Measurements from ENCODE around the gene ADM. TPM values are rescaled to one million over a fixed set of nuclear protein-coding genes. Genes with fewer than 3 reads are reported as not detected.

ADM gene
- total and polyA plus RNA-seq, 3 donors from 2014 or later = 3.5 to 13.1 (median 3.7) TPM

GRCh38 chr11:10288881-10289764, 15.8 kb upstream of the ADM start:
- WGBS, 2 donors = 83% methylated on average over 24 of the region's 24 CpGs; no CpG with 5 or more reads in 1 of the 2 donors
- H3K4me1 ChIP-seq = peaks cover 15% of the 10 kb centered on the region

GRCh38 chr11:10289765-10290380, 15.0 kb upstream of the ADM start:
- DNase-seq = no peak
- Histone ChIP-seq H3K4me3 (no peak overlapping the region), H3K36me3 (ENCODE audit: low read depth, missing control alignments) (no peaks in the 10 kb centered on the region), H3K9me3 (no peaks in the 10 kb centered on the region), H3K4me1 (peaks cover 15% of the 10 kb centered on the region), H3K27me3 (no peaks in the 10 kb centered on the region), H3K27ac (no peak overlapping the region)
- 73 to 85% methylated on average over 7 to 10 of the region's 10 CpGs for WGBS, 2 donors
- intact Hi-C loops (cut with DNase I; ENCODE audit: low total_unique reads) = no loop called here
- TF ChIP-seq POLR2A (IDR thresholded peaks at IDR 0.05) (no peak), CTCF (IDR thresholded peaks at IDR 0.05) (no peak)

More at GRCh38 chr11:10288881-10289764, 15.8 kb upstream of the ADM start:
- no peak overlapping the region for H3K4me3 ChIP-seq
- H3K36me3 ChIP-seq (ENCODE audit: low read depth, missing control alignments) = no peaks in the 10 kb centered on the region
- H3K9me3 ChIP-seq = no peaks in the 10 kb centered on the region
- H3K27me3 ChIP-seq = no peaks in the 10 kb centered on the region
- no peak for TF ChIP-seq CTCF (IDR thresholded peaks at IDR 0.05)
- no peak for DNase-seq
- no peak overlapping the region for H3K27ac ChIP-seq
- intact Hi-C loops (cut with DNase I; ENCODE audit: low total_unique reads) = no loop called here

GRCh38 chr11:10291801-10292638, 12.9 kb upstream of the ADM start:
- Histone ChIP-seq H3K4me1 (peaks cover 15% of the 10 kb centered on the region), H3K27me3 (no peaks in the 10 kb centered on the region), H3K27ac (no peak overlapping the region), H3K9me3 (no peaks in the 10 kb centered on the region), H3K36me3 (ENCODE audit: low read depth, missing control alignments) (no peaks in the 10 kb centered on the region), H3K4me3 (no peak overlapping the region)
- no peak for DNase-seq
- intact Hi-C loops (cut with DNase I; ENCODE audit: low total_unique reads) = no loop called here
- no peak for TF ChIP-seq CTCF (IDR thresholded peaks at IDR 0.05)
- TF ChIP-seq POLR2A (IDR thresholded peaks at IDR 0.05) = no peak
- WGBS, 2 donors = 53 to 67% methylated on average over 17 of the region's 17 CpGs

- no peaks in the 10 kb centered on the region for H3K9me3 ChIP-seq
- TF ChIP-seq POLR2A (IDR thresholded peaks at IDR 0.05) = no peak
- no peak for TF ChIP-seq CTCF (IDR thresholded peaks at IDR 0.05)
- 0 to 3% methylated on average over 8 to 24 of the region's 81 CpGs for WGBS, 2 donors
- H3K4me1 ChIP-seq = peaks cover 15% of the 10 kb centered on the region
- peak within 1 kb of the TSS; percentile 87 to 96 for H3K4me3 ChIP-seq
- no peaks in the 10 kb centered on the region for H3K27me3 ChIP-seq
- intact Hi-C loops (cut with DNase I; ENCODE audit: low total_unique reads) = no loop called here
- H3K36me3 ChIP-seq (ENCODE audit: low read depth, missing control alignments) = no peaks in the 10 kb centered on the region
- DNase-seq = peak; percentile 89
- H3K27ac ChIP-seq = peak within 1 kb of the TSS; percentile 88 to 97
Observed at GRCh38 chr11:10293423-10294289, 11.2 kb upstream of the ADM start, which contains the start of gene SBF2. Gene SBF2 (minus strand): TSS chr11:10294219. CDS start chr11:10294069, 150 bp downstream.
